Trophoblast cell (in vitro differentiated cells and primary cell): ENCODE results near the gene ATXN1.

Experiments used
- DNase-seq, 2 donors: peaks; one replicate each; pipeline ENCODE4 v3.0.0-alpha.2; 2016
- H2AFZ ChIP-seq: 2 replicates; pipeline ENCODE4 v1.6.1; 2013; ENCODE audit warnings: low read length, moderate library complexity, mild to moderate bottlenecking; ENCODE audit not compliant: insufficient read depth, poor library complexity
- H2AK5ac ChIP-seq: 2 replicates; pipeline ENCODE4 v1.6.1; 2013; ENCODE audit warnings: mild to moderate bottlenecking, low read length
- H2BK120ac ChIP-seq: 2 replicates; pipeline ENCODE4 v1.6.1; 2013; ENCODE audit warnings: low read length, mild to moderate bottlenecking, moderate library complexity; ENCODE audit not compliant: insufficient read depth, poor library complexity
- H2BK12ac ChIP-seq: 2 replicates; pipeline ENCODE4 v1.6.1; 2013; ENCODE audit warnings: mild to moderate bottlenecking, low read length, moderate library complexity
- H2BK5ac ChIP-seq: 2 replicates; pipeline ENCODE4 v1.6.1; 2013; ENCODE audit warnings: low read length, low read depth, moderate library complexity, mild to moderate bottlenecking; ENCODE audit not compliant: poor library complexity
- H3K14ac ChIP-seq: 2 replicates; pipeline ENCODE4 v1.6.1; 2013; ENCODE audit warnings: mild to moderate bottlenecking, low read length
- H3K18ac ChIP-seq: 2 replicates; pipeline ENCODE4 v1.6.1; 2013; ENCODE audit warnings: mild to moderate bottlenecking, low read length
- H3K23ac ChIP-seq: 2 replicates; pipeline ENCODE4 v1.6.1; 2013; ENCODE audit warnings: low read length
- H3K27ac ChIP-seq: 2 replicates; pipeline ENCODE4 v1.5.1; 2013; ENCODE audit warnings: low read depth, mild to moderate bottlenecking, inconsistent platforms, low read length, moderate library complexity
- H3K27me3 ChIP-seq: 2 replicates; pipeline ENCODE4 v1.6.1; 2013; ENCODE audit warnings: inconsistent platforms, mild to moderate bottlenecking, low read length, moderate library complexity; ENCODE audit not compliant: insufficient read depth
- H3K36me3 ChIP-seq, 2 experiments: 1 replicate in 1 of 2; 2 replicates in 1 of 2; pipeline ENCODE4 v1.6.1; 2013; ENCODE audit warnings: low read length in 2 of 2, mild to moderate bottlenecking in 2 of 2, moderate library complexity in 1 of 2; ENCODE audit not compliant: insufficient read depth in 2 of 2, control insufficient read depth in 1 of 2
- H3K4ac ChIP-seq: 2 replicates; pipeline ENCODE4 v1.6.1; 2013; ENCODE audit warnings: low read depth, mild to moderate bottlenecking, low read length, moderate library complexity
- H3K4me1 ChIP-seq, 2 experiments: 1 replicate in 1 of 2; 2 replicates in 1 of 2; pipeline ENCODE4 v1.6.1; 2013; ENCODE audit warnings: low read length in 2 of 2, mild to moderate bottlenecking in 2 of 2, moderate library complexity in 1 of 2; ENCODE audit not compliant: insufficient read depth in 2 of 2, control insufficient read depth in 1 of 2
- H3K4me2 ChIP-seq: 2 replicates; pipeline ENCODE4 v1.6.1; 2013; ENCODE audit warnings: inconsistent platforms, mild to moderate bottlenecking, low read length, moderate library complexity
- H3K4me3 ChIP-seq: 2 replicates; pipeline ENCODE4 v1.5.1; 2013; ENCODE audit warnings: mild to moderate bottlenecking, low read depth, low read length, inconsistent platforms
- H3K79me1 ChIP-seq: one replicate; pipeline ENCODE4 v1.6.1; 2013; ENCODE audit warnings: low read length
- H3K79me2 ChIP-seq: 2 replicates; pipeline ENCODE4 v1.6.1; 2013; ENCODE audit warnings: low read length, mild to moderate bottlenecking; ENCODE audit not compliant: control insufficient read depth, insufficient read depth, poor library complexity
- H3K9ac ChIP-seq: 2 replicates; pipeline ENCODE4 v1.6.1; 2013; ENCODE audit warnings: mild to moderate bottlenecking, low read length
- H3K9me3 ChIP-seq: 2 replicates; pipeline ENCODE4 v1.6.1; 2013; ENCODE audit warnings: low read depth, mild to moderate bottlenecking, control low read depth, inconsistent platforms, low read length; ENCODE audit not compliant: insufficient read depth
- H4K12ac ChIP-seq: 2 replicates; pipeline ENCODE4 v1.6.1; 2013; ENCODE audit warnings: low read depth, mild to moderate bottlenecking, low read length, moderate library complexity
- H4K8ac ChIP-seq: 2 replicates; pipeline ENCODE4 v1.6.1; 2013; ENCODE audit warnings: low read depth, mild to moderate bottlenecking, low read length, moderate library complexity
- H4K91ac ChIP-seq: one replicate; pipeline ENCODE4 v1.6.1; 2013; ENCODE audit warnings: low read depth, mild to moderate bottlenecking, low read length, moderate library complexity
- WGBS: extraction: QIAGEN DNeasy Blood & Tissue Kit; methylation state at CpG from one replicate; pipeline ENCODE4 v1.1.7; 2013; ENCODE audit warnings: missing lambda C conversion rate; ENCODE audit not compliant: insufficient read length, insufficient coverage; ENCODE audit errors: extremely low coverage; 5-methylcytosine and 5-hydroxymethylcytosine counted together

The ATXN1 gene

DNA sequence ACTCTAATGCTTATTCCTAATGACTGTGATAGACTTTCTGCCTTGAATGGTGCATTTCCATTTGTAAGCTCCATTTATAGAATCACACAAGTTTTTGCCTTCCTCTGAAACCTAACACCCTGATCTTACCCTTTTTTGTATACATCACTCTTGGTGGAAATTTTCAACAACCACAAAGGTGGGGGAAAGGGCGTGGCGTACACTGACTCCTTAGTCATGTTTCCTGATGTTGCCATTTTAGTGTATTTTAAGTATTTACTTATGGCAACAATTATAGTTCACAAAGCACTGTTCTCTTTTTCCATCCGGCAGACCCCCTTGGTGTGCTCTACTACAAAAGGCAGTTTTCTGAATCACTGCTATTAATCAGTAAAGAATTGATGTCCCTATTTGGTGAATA lies 92.0 kb downstream of the ATXN1 start:
- H3K4ac ChIP-seq = no peak overlapping the region
- no peak overlapping the region for H3K14ac ChIP-seq
- no peaks in the 10 kb centered on the region for H3K9me3 ChIP-seq
- no peak overlapping the region for H3K23ac ChIP-seq
- no peak overlapping the region for H2AK5ac ChIP-seq
- no peak overlapping the region for H3K4me2 ChIP-seq
- no peak overlapping the region for H2BK5ac ChIP-seq
- H3K4me3 ChIP-seq = no peak overlapping the region
- H3K4me1 ChIP-seq = peaks cover 5 to 7% of the 10 kb centered on the region in 2 experiments
- no peak overlapping the region for H2BK12ac ChIP-seq
- H3K9ac ChIP-seq = no peak overlapping the region
- no peak overlapping the region for H4K8ac ChIP-seq
- no peak overlapping the region for H3K27ac ChIP-seq
- H2BK120ac ChIP-seq = no peak overlapping the region
- H3K18ac ChIP-seq = no peak overlapping the region
- no CpG with 5 or more reads among the region's 3 CpGs for WGBS
- H4K91ac ChIP-seq = no peak overlapping the region
- H3K36me3 ChIP-seq = no peaks in the 10 kb centered on the region
- no peaks in the 10 kb centered on the region for H3K27me3 ChIP-seq
- DNase-seq = no peak
- H2AFZ ChIP-seq = no peak overlapping the region
- no peaks in the 10 kb centered on the region for H3K79me2 ChIP-seq
- peaks cover 3% of the 10 kb centered on the region for H3K79me1 ChIP-seq
- no peak overlapping the region for H4K12ac ChIP-seq

DNA sequence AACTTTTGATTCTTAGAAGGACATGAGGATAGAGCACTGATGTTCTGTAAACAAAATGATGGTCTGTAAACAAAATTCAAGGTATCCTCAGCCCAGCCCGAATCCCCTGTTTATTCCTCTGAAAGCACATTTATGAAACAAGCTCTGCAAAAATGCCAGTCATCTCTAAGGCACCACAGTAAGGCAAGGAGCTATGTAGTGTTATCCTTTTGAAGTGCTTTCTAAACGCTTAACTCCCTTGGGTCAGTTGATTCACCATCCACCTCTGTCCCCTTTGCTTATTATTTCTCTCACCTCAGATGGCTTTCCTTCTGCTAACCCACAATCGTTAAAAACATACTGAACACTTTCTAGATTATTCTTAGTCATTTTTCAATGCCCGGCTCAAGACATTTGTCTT lies 93.8 kb downstream of the ATXN1 start:
- no peaks in the 10 kb centered on the region for H3K79me2 ChIP-seq
- no peak overlapping the region for H3K4me2 ChIP-seq
- no peak overlapping the region for H3K9ac ChIP-seq
- no peak overlapping the region for H3K14ac ChIP-seq
- H3K79me1 ChIP-seq = peaks cover 3% of the 10 kb centered on the region
- H3K36me3 ChIP-seq = no peaks in the 10 kb centered on the region
- no peak overlapping the region for H4K8ac ChIP-seq
- H4K91ac ChIP-seq = no peak overlapping the region
- no peak overlapping the region for H3K27ac ChIP-seq
- H3K4me3 ChIP-seq = no peak overlapping the region
- no peak overlapping the region for H4K12ac ChIP-seq
- H3K4me1 ChIP-seq = peaks cover 5 to 7% of the 10 kb centered on the region in 2 experiments
- no peak overlapping the region for H2AK5ac ChIP-seq
- no peak overlapping the region for H3K4ac ChIP-seq
- no peaks in the 10 kb centered on the region for H3K9me3 ChIP-seq
- no peak overlapping the region for H3K18ac ChIP-seq
- no CpG with 5 or more reads among the region's 4 CpGs for WGBS
- no peak overlapping the region for H2BK5ac ChIP-seq
- no peak overlapping the region for H2BK120ac ChIP-seq
- H3K23ac ChIP-seq = no peak overlapping the region
- H2BK12ac ChIP-seq = no peak overlapping the region
- DNase-seq = no peak
- H3K27me3 ChIP-seq = no peaks in the 10 kb centered on the region
- no peak overlapping the region for H2AFZ ChIP-seq

DNA sequence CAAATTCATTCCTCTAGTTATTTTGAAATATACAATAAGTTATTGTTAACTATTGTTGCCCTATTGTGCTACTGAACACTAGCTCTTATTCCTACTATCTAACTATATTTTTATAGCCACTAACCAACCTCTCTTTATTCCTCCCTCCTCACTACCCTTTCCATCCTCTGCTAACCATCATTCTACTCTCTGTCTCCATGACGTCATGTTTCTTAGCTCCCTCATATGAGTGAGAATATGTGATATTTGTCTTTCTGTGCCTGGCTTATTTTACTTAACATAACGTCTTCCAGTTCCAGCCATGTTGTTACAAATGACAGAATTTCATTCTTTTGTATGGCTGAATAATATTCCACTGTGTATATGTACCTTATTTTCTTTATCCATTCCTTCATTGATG lies 95.3 kb downstream of the ATXN1 start:
- Histone ChIP-seq H3K79me2 (no peaks in the 10 kb centered on the region), H3K18ac (no peak overlapping the region), H3K79me1 (peaks cover 3% of the 10 kb centered on the region), H3K4me1 (peaks cover 5 to 7% of the 10 kb centered on the region in 2 experiments), H3K27me3 (no peaks in the 10 kb centered on the region), H3K9me3 (peaks cover 2% of the 10 kb centered on the region), H3K9ac (no peak overlapping the region), H4K91ac (no peak overlapping the region), H3K27ac (no peak overlapping the region), H4K8ac (no peak overlapping the region), H2BK120ac (no peak overlapping the region), H4K12ac (no peak overlapping the region), H2AK5ac (no peak overlapping the region), H2BK5ac (no peak overlapping the region), H3K23ac (no peak overlapping the region), H2BK12ac (no peak overlapping the region), H3K14ac (no peak overlapping the region), H2AFZ (no peak overlapping the region), H3K4ac (no peak overlapping the region), H3K4me2 (no peak overlapping the region), H3K36me3 (no peaks in the 10 kb centered on the region), H3K4me3 (no peak overlapping the region)
- DNase-seq = no peak
- no CpG with 5 or more reads among the region's 2 CpGs for WGBS

DNA sequence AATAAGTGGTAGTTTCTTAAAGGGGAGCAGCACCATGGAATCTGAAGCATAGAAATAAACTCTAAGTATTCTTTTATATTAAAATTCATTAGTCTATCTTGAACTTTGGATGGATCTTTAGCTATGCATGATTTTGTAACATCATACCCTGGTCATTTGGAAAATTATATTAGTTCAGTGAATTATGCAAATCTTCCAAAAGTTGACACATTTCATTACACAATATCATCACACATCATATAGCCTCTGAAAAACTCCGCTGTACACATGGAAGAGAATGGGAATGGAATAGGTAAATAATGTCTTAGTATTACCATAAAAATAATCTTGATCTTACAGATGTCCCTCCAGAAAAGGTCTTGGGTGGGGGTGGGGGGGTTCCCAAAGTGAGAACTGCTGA lies 96.1 kb downstream of the ATXN1 start:
- Histone ChIP-seq H3K36me3 (no peaks in the 10 kb centered on the region), H3K4me2 (no peak overlapping the region), H3K4ac (no peak overlapping the region), H2BK5ac (no peak overlapping the region), H3K27me3 (no peaks in the 10 kb centered on the region), H3K14ac (no peak overlapping the region), H2AFZ (no peak overlapping the region), H2BK120ac (no peak overlapping the region), H2AK5ac (no peak overlapping the region), H3K18ac (no peak overlapping the region), H3K27ac (no peak overlapping the region), H4K91ac (no peak overlapping the region), H4K8ac (no peak overlapping the region), H4K12ac (no peak overlapping the region), H3K9me3 (peaks cover 2% of the 10 kb centered on the region), H3K4me1 (peaks cover 5% of the 10 kb centered on the region in 2 experiments), H3K79me2 (no peaks in the 10 kb centered on the region), H3K9ac (no peak overlapping the region), H3K79me1 (peaks cover 3% of the 10 kb centered on the region), H3K4me3 (no peak overlapping the region), H2BK12ac (no peak overlapping the region), H3K23ac (no peak overlapping the region)
- DNase-seq = no peak
- no CpG with 5 or more reads among the region's 1 CpG for whole genome bisulfite sequencing
